HG02884 (cell line): Measurements from ENCODE around the gene EIF4E.

Experiments
- ATAC-seq: cut with Tn5 transposase; IDR thresholded peaks from one replicate; pipeline ENCODE4 v1.9.1; 2021; ENCODE audit warnings: mild to moderate bottlenecking, moderate library complexity; ENCODE audit not compliant: unreplicated experiment

EIF4E gene

GRCh38 chr4:98928505-98929340 is at the start of gene EIF4E:
Gene EIF4E, minus strand, starts transcription at chr4:98929133. Its CDS starts 21 bp downstream, at chr4:98929112.
- peak; percentile 59 for ATAC-seq

GRCh38 chr4:98977557-98977956 is 48.6 kb upstream of the EIF4E start:
- no peak for ATAC-seq

- ATAC-seq, result no peak
Measured at GRCh38 chr4:98976716-98977115, 47.8 kb upstream of the EIF4E start.

- no peak for ATAC-seq
Measured at GRCh38 chr4:98969878-98970785, 41.2 kb upstream of the EIF4E start.

GRCh38 chr4:98967786-98968329 is 38.9 kb upstream of the EIF4E start:
- no peak for ATAC-seq

GRCh38 chr4:98966926-98967325 is 38.0 kb upstream of the EIF4E start:
- no peak for ATAC-seq

GRCh38 chr4:98963538-98964433 is 34.9 kb upstream of the EIF4E start:
- ATAC-seq, result no peak

GRCh38 chr4:98961770-98962169 is 32.8 kb upstream of the EIF4E start:
- no peak for ATAC-seq

- no peak for ATAC-seq
Measured at GRCh38 chr4:98959411-98959810, 30.5 kb upstream of the EIF4E start.

GRCh38 chr4:98958065-98958464 is 29.1 kb upstream of the EIF4E start:
- ATAC-seq, result no peak

- no peak for ATAC-seq
Measured at GRCh38 chr4:98955229-98955628, 26.3 kb upstream of the EIF4E start.

- ATAC-seq, result no peak
Measured at GRCh38 chr4:98951710-98952109, 22.8 kb upstream of the EIF4E start.

GRCh38 chr4:98950925-98951324 is 22.0 kb upstream of the EIF4E start:
- ATAC-seq, result no peak

- no peak for ATAC-seq
Measured at GRCh38 chr4:98946359-98946758, 17.4 kb upstream of the EIF4E start.

GRCh38 chr4:98945297-98945850 is 16.4 kb upstream of the EIF4E start:
- ATAC-seq, result peak; percentile 72

- ATAC-seq, result no peak
Measured at GRCh38 chr4:98939892-98940298, 11.0 kb upstream of the EIF4E start.

GRCh38 chr4:98939438-98939837 is 10.5 kb upstream of the EIF4E start:
- no peak for ATAC-seq

- no peak for ATAC-seq
Measured at GRCh38 chr4:98937986-98938720, 9.2 kb upstream of the EIF4E start.

- ATAC-seq, result no peak
Measured at GRCh38 chr4:98935633-98936032, 6.7 kb upstream of the EIF4E start.
